Activated T-helper 2 cell treated with anti-CD3 and anti-CD28 coated beads, Interferon-gamma antibody, Interleukin-2, Interleukin-4, amounts not matched to agents 10 μg/mL and 5 μg/mL and 100 μg/mL, durations not matched to agents 14 hours and 24 hours and 36 hours (primary cell): Measurements from ENCODE around the gene OR4D1. TPM values are rescaled to one million over a fixed set of nuclear protein-coding genes. Genes with fewer than 3 reads are reported as not detected.
"Not testable (repeated sequence)": the region's sequence is repeated elsewhere in the genome, so short reads cannot be mapped to it uniquely, and the experiment has no call there.

ENCODE experiments used
- DNase-seq: peaks from one replicate; pipeline ENCODE4 v3.0.0; 2021; ENCODE audit warnings: low spot score
- H3K27ac Mint-ChIP-seq: one replicate; pipeline ENCODE4 v1.8.0; 2021; ENCODE audit warnings: mixed read lengths
- H3K27me3 Mint-ChIP-seq: one replicate; pipeline ENCODE4 v1.8.0; 2021; ENCODE audit warnings: low read depth, mixed read lengths
- H3K36me3 Mint-ChIP-seq: one replicate; pipeline ENCODE4 v1.8.0; 2021; ENCODE audit warnings: low read depth, mixed read lengths
- H3K4me1 Mint-ChIP-seq: one replicate; pipeline ENCODE4 v1.8.0; 2021; ENCODE audit warnings: low read depth, mixed read lengths
- H3K4me3 Mint-ChIP-seq: one replicate; pipeline ENCODE4 v1.8.0; 2021; ENCODE audit warnings: low read depth, mild to moderate bottlenecking, moderate library complexity, mixed read lengths
- H3K9me3 Mint-ChIP-seq: one replicate; pipeline ENCODE4 v1.8.0; 2021; ENCODE audit warnings: mixed read lengths
- intact Hi-C: fragments of 100-400 bp; cut with micrococcal nuclease; formaldehyde crosslinking; loops from one replicate; pipeline ENCODE4 v1.15.1; 2023
- total RNA-seq: library from RNA; stranded (reverse); gene quantifications from 2 replicates; pipeline ENCODE4 v1.2.3, GENCODE V29; 2022

Gene OR4D1
- 0.05 and 0.09 TPM in 2 replicates for total RNA-seq

- peaks cover 8% of the 10 kb centered on the region for H3K36me3 Mint-ChIP-seq
- H3K4me3 Mint-ChIP-seq, result no peak within 1 kb of the TSS
- no peak within 1 kb of the TSS for H3K27ac Mint-ChIP-seq
- H3K27me3 Mint-ChIP-seq, result peaks cover 64% of the 10 kb centered on the region
- intact Hi-C loops, result no loop called here
- H3K9me3 Mint-ChIP-seq, result peaks cover 32% of the 10 kb centered on the region
- H3K4me1 Mint-ChIP-seq, result peaks cover 14% of the 10 kb centered on the region
- DNase-seq, result no peak
Observed at GRCh38 chr17:58147930-58148434, at the start of gene OR4D1. TSS of gene OR4D1 (plus strand) at chr17:58148384. CDS start at chr17:58155154, 6,770 bp downstream.

GRCh38 chr17:58100506-58100905 is 47.7 kb upstream of the OR4D1 start:
- Mint-ChIP-seq H3K27ac (no peak overlapping the region), H3K9me3 (no peaks in the 10 kb centered on the region), H3K36me3 (no peaks in the 10 kb centered on the region), H3K4me1 (peaks cover 2% of the 10 kb centered on the region), H3K27me3 (peaks cover 15% of the 10 kb centered on the region), H3K4me3 (no peak overlapping the region)
- intact Hi-C loops, result no loop called here
- no peak for DNase-seq

GRCh38 chr17:58101898-58102297 is 46.3 kb upstream of the OR4D1 start:
- intact Hi-C loops, H3K9me3 Mint-ChIP-seq: not testable (repeated sequence)

GRCh38 chr17:58105093-58105492 is 43.1 kb upstream of the OR4D1 start:
- Mint-ChIP-seq H3K27me3 (peaks cover 21% of the 10 kb centered on the region), H3K36me3 (no peaks in the 10 kb centered on the region), H3K9me3 (no peaks in the 10 kb centered on the region), H3K27ac (no peak overlapping the region), H3K4me1 (no peaks in the 10 kb centered on the region), H3K4me3 (no peak overlapping the region)
- intact Hi-C loops, result no loop called here
- DNase-seq, result no peak

More at GRCh38 chr17:58101898-58102297, 46.3 kb upstream of the OR4D1 start:
- H3K27me3 Mint-ChIP-seq, result peaks cover 15% of the 10 kb centered on the region
- not testable (repeated sequence) for H3K36me3 Mint-ChIP-seq, H3K27ac Mint-ChIP-seq, H3K4me1 Mint-ChIP-seq, DNase-seq, H3K4me3 Mint-ChIP-seq

- peaks cover 17% of the 10 kb centered on the region for H3K27me3 Mint-ChIP-seq
Observed at GRCh38 chr17:58107306-58107705, 40.9 kb upstream of the OR4D1 start.

GRCh38 chr17:58109197-58109596 is 39.0 kb upstream of the OR4D1 start:
- Mint-ChIP-seq H3K27me3 (peaks cover 15% of the 10 kb centered on the region), H3K4me1 (no peaks in the 10 kb centered on the region), H3K27ac (no peak overlapping the region), H3K4me3 (no peak overlapping the region), H3K9me3 (no peaks in the 10 kb centered on the region), H3K36me3 (no peaks in the 10 kb centered on the region)
- DNase-seq, result no peak
- intact Hi-C loops, result no loop called here

More at GRCh38 chr17:58107306-58107705, 40.9 kb upstream of the OR4D1 start:
- intact Hi-C loops, result no loop called here
- H3K4me1 Mint-ChIP-seq, result no peaks in the 10 kb centered on the region
- H3K27ac Mint-ChIP-seq, result no peak overlapping the region
- no peaks in the 10 kb centered on the region for H3K36me3 Mint-ChIP-seq
- no peak for DNase-seq
- H3K4me3 Mint-ChIP-seq, result no peak overlapping the region
- H3K9me3 Mint-ChIP-seq, result no peaks in the 10 kb centered on the region

- DNase-seq, result no peak
- Mint-ChIP-seq H3K27me3 (peaks cover 12% of the 10 kb centered on the region), H3K36me3 (no peaks in the 10 kb centered on the region), H3K27ac (no peak overlapping the region), H3K9me3 (no peaks in the 10 kb centered on the region), H3K4me1 (no peaks in the 10 kb centered on the region), H3K4me3 (no peak overlapping the region)
- intact Hi-C loops, result loop anchor here (2.0 to 5.0 kb wide), 2 partner anchors 15 to 108 kb away; no protein-coding TSS in a partner anchor
Observed at GRCh38 chr17:58110012-58110411, 38.2 kb upstream of the OR4D1 start.

GRCh38 chr17:58111676-58112075 is 36.5 kb upstream of the OR4D1 start:
- no peaks in the 10 kb centered on the region for H3K9me3 Mint-ChIP-seq
- peaks cover 12% of the 10 kb centered on the region for H3K27me3 Mint-ChIP-seq
- H3K4me1 Mint-ChIP-seq, result no peaks in the 10 kb centered on the region
- H3K27ac Mint-ChIP-seq, result no peak overlapping the region
- H3K36me3 Mint-ChIP-seq, result no peaks in the 10 kb centered on the region
- intact Hi-C loops, result loop anchor here (2.0 to 5.0 kb wide), 2 partner anchors 13 to 109 kb away; no protein-coding TSS in a partner anchor
- H3K4me3 Mint-ChIP-seq, result no peak overlapping the region
- no peak for DNase-seq

- Mint-ChIP-seq H3K27ac (no peak overlapping the region), H3K27me3 (peaks cover 10% of the 10 kb centered on the region)
Observed at GRCh38 chr17:58112970-58113631, 35.1 kb upstream of the OR4D1 start.

GRCh38 chr17:58113947-58114346 is 34.2 kb upstream of the OR4D1 start:
- DNase-seq, result no peak
- Mint-ChIP-seq H3K9me3 (no peaks in the 10 kb centered on the region), H3K4me3 (no peak overlapping the region), H3K27me3 (peaks cover 10% of the 10 kb centered on the region), H3K27ac (no peak overlapping the region), H3K36me3 (no peaks in the 10 kb centered on the region), H3K4me1 (no peaks in the 10 kb centered on the region)
- intact Hi-C loops, result loop anchor here (1.0 to 5.0 kb wide), 3 partner anchors 112 to 256 kb away; no protein-coding TSS in a partner anchor

More at GRCh38 chr17:58112970-58113631, 35.1 kb upstream of the OR4D1 start:
- H3K4me1 Mint-ChIP-seq, result no peaks in the 10 kb centered on the region
- intact Hi-C loops, result loop anchor here (1.0 to 5.0 kb wide), 3 partner anchors 111 to 255 kb away; no protein-coding TSS in a partner anchor
- no peaks in the 10 kb centered on the region for H3K36me3 Mint-ChIP-seq
- peak; percentile 71 for DNase-seq
- no peaks in the 10 kb centered on the region for H3K9me3 Mint-ChIP-seq
- H3K4me3 Mint-ChIP-seq, result no peak overlapping the region

GRCh38 chr17:58117382-58117781 is 30.8 kb upstream of the OR4D1 start:
- DNase-seq, result no peak
- H3K4me1 Mint-ChIP-seq, result no peaks in the 10 kb centered on the region
- H3K27me3 Mint-ChIP-seq, result peaks cover 11% of the 10 kb centered on the region
- no peaks in the 10 kb centered on the region for H3K36me3 Mint-ChIP-seq
- no peak overlapping the region for H3K27ac Mint-ChIP-seq
- intact Hi-C loops, result no loop called here
- H3K9me3 Mint-ChIP-seq, result no peaks in the 10 kb centered on the region
- H3K4me3 Mint-ChIP-seq, result no peak overlapping the region

- Mint-ChIP-seq H3K36me3 (no peaks in the 10 kb centered on the region), H3K27me3 (peaks cover 12% of the 10 kb centered on the region), H3K4me3 (no peak overlapping the region), H3K9me3 (no peaks in the 10 kb centered on the region), H3K27ac (no peak overlapping the region), H3K4me1 (no peaks in the 10 kb centered on the region)
- DNase-seq, result no peak
- intact Hi-C loops, result no loop called here
Observed at GRCh38 chr17:58119491-58119890, 28.7 kb upstream of the OR4D1 start.

GRCh38 chr17:58120195-58120822 is 27.9 kb upstream of the OR4D1 start:
- Mint-ChIP-seq H3K27me3 (peaks cover 12% of the 10 kb centered on the region), H3K27ac (no peak overlapping the region), H3K36me3 (no peaks in the 10 kb centered on the region), H3K4me3 (no peak overlapping the region), H3K4me1 (no peaks in the 10 kb centered on the region), H3K9me3 (no peaks in the 10 kb centered on the region)
- DNase-seq, result peak; percentile 26
- intact Hi-C loops, result no loop called here
